Colonic mucosa (tissue), 4 donors: ENCODE measurements around the gene ADD1. TPM values are rescaled to one million over a fixed set of nuclear protein-coding genes. Genes with fewer than 3 reads are reported as not detected.

ENCODE experiments used
- DNase-seq: peaks from one replicate; pipeline ENCODE4 v3.0.0-alpha.2; 2020
- H3K27ac ChIP-seq: fragments of 200-600 bp; one replicate; pipeline ENCODE4 v1.8.0; 2021
- H3K27me3 ChIP-seq: fragments of 200-600 bp; one replicate; pipeline ENCODE4 v1.8.0; 2021
- H3K36me3 ChIP-seq: fragments of 200-600 bp; one replicate; pipeline ENCODE4 v1.8.0; 2021
- H3K4me1 ChIP-seq: fragments of 200-600 bp; one replicate; pipeline ENCODE4 v1.8.0; 2021; ENCODE audit warnings: mild to moderate bottlenecking
- H3K4me3 ChIP-seq: fragments of 200-600 bp; one replicate; pipeline ENCODE4 v1.8.0; 2021
- H3K9ac ChIP-seq, 2 donors: one replicate each; pipeline ENCODE4 v1.7.0; 2013; ENCODE audit warnings: control low read depth in 2 of 2, low read depth in 2 of 2, low read length in 2 of 2
- H3K9me3 ChIP-seq: fragments of 200-600 bp; one replicate; pipeline ENCODE4 v1.8.0; 2021
- intact Hi-C: fragments of 100-400 bp; cut with DNase I; formaldehyde crosslinking; loops from one replicate; pipeline ENCODE4 v1.14.1; 2022
- total RNA-seq, 2 donors: library from RNA; stranded (reverse); fragmentation: NEBNext Ultra II Directional in 1 of 2; extraction: Animal tissue kit (Norgen Biotek cat#: 25700) in 1 of 2; gene quantifications; one replicate each; pipeline ENCODE4 v1.2.1, GENCODE V29; 2021
- TF ChIP-seq, protein P1 (sequence below): fragments of 200-600 bp; IDR thresholded peaks from one replicate; pipeline ENCODE4 v1.8.0; 2022; ENCODE audit warnings: antibody characterized with exemption, mild to moderate bottlenecking
- donor health status: healthy.
- donor health status: DM: no; HTN: no; CAD: no.
- donor health status: DM: no; HTN: no; CAD: no.

Gene ADD1
- total RNA-seq, 2 donors from 2014 or later: 223 to 233 TPM

DNA sequence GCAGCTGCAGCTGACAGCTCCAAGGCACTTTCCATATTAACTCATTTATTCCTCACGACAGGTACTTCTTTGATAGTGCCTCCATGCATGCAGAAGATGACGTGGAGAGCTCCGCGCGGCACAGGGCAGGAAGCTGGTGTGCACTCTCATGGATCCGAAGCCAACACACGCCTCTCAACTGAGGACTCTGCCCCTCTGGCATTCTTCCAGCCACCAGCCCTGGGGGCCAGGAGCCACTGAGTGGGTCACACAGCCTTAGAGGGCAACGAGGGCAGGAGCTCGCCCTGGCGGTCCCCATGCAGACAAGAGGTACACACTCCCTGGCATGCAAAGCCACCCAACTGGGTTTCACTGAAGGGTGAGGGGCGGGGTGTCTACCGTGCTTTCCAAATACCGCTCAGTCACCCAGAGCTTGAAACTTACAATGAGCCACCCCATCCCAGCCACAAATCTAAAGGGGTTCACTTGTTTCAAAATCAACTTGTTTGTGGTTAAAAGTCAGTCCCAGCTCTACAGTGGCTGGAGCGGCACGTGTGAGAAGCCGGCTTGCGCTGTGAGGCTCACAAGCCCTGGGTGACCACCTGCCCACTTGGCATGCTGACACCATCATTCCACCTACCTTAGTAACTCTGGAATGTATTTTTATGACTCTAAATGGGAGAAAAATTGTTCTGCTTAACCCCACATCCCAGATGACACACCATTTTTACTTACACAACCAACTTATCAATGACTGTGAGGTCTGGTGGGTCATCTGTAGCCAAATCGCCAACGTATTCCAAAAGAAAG lies 103.4 kb downstream of the ADD1 start:
- peaks cover 40% of the 10 kb centered on the region for H3K36me3 ChIP-seq

DNA sequence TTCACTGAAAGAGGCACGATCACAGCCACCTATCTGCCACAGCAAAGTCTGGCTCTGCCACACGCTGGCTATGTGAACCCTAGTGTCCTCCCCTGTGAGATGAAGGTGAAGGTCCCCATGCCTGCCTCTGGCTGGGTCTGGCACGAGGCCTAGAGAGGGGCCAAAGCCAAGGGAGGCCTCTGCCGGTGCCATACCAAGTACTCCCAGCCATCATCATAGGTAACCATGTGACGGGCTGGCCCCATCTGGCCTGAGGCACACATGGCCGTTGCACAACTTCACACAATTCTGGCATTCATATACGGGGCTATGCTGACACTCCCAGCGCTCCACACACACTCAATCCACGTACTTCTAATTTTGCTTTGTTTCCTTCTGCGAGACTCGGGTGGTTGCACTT lies 104.3 kb downstream of the ADD1 start:
- Histone ChIP-seq H3K27me3 (no peaks in the 10 kb centered on the region), H3K4me1 (no peaks in the 10 kb centered on the region), H3K27ac (no peak overlapping the region), H3K9ac (no peak overlapping the region), H3K4me3 (no peak overlapping the region), H3K9me3 (no peaks in the 10 kb centered on the region), H3K36me3 (peaks cover 39% of the 10 kb centered on the region)
- TF ChIP-seq, protein P1, sequence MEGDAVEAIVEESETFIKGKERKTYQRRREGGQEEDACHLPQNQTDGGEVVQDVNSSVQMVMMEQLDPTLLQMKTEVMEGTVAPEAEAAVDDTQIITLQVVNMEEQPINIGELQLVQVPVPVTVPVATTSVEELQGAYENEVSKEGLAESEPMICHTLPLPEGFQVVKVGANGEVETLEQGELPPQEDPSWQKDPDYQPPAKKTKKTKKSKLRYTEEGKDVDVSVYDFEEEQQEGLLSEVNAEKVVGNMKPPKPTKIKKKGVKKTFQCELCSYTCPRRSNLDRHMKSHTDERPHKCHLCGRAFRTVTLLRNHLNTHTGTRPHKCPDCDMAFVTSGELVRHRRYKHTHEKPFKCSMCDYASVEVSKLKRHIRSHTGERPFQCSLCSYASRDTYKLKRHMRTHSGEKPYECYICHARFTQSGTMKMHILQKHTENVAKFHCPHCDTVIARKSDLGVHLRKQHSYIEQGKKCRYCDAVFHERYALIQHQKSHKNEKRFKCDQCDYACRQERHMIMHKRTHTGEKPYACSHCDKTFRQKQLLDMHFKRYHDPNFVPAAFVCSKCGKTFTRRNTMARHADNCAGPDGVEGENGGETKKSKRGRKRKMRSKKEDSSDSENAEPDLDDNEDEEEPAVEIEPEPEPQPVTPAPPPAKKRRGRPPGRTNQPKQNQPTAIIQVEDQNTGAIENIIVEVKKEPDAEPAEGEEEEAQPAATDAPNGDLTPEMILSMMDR: no peak
- intact Hi-C loops: no loop called here
- no peak for DNase-seq

More for the DNA sequence above, 103.4 kb downstream of the ADD1 start:
- H3K9me3 ChIP-seq: no peaks in the 10 kb centered on the region
- no peaks in the 10 kb centered on the region for H3K27me3 ChIP-seq
- no peak overlapping the region for H3K9ac ChIP-seq
- TF ChIP-seq, protein P1: no peak
- intact Hi-C loops: no loop called here
- H3K4me1 ChIP-seq: no peaks in the 10 kb centered on the region
- no peak overlapping the region for H3K27ac ChIP-seq
- DNase-seq: no peak
- no peak overlapping the region for H3K4me3 ChIP-seq

DNA sequence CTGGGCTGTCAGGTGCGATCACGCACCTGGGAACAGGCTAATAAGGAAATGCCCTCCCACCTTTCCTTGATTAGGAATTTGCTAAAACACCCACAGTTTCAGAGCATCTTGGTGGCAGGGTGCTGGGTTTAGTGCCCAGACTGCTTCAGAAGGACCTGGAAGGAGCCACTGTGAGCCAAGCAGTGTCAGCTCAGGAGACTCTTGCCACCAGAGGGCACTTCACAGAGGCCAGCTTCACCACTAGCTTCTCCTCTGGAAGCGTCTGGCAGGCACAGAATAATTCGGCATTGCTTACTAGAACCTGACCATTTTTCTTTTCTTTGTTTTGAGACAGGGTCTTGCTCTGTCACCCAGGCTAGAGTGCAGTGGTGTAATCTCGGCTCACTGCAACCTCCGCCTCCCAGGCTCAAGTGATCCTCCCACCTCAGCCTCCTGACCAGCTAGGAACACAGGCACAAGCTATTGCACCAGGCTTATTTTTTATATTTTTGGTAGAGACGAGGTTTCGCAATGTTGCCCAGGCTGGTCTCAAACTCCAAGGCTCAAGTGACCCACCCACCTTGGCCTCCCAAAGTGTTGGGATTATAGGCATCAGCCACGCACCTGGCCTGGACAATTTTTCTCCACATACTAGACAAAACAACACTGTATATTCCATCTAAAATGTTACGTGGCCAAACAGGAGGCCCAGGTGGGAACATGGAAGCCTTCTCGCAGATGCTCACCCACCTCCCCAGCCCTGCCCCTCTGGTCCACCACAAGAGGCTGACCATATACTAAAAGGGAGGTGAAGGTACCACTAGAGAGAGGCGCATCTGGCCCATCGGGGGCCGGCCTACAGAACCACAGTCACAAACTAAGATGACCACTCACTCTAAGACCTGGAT lies 105.5 kb downstream of the ADD1 start:
- Histone ChIP-seq H3K27me3 (no peaks in the 10 kb centered on the region), H3K27ac (no peak overlapping the region), H3K4me3 (no peak overlapping the region), H3K36me3 (peaks cover 39% of the 10 kb centered on the region), H3K9me3 (no peaks in the 10 kb centered on the region), H3K9ac (no peak overlapping the region), H3K4me1 (no peaks in the 10 kb centered on the region)
- DNase-seq: no peak
- intact Hi-C loops: no loop called here
- TF ChIP-seq, protein P1: no peak

DNA sequence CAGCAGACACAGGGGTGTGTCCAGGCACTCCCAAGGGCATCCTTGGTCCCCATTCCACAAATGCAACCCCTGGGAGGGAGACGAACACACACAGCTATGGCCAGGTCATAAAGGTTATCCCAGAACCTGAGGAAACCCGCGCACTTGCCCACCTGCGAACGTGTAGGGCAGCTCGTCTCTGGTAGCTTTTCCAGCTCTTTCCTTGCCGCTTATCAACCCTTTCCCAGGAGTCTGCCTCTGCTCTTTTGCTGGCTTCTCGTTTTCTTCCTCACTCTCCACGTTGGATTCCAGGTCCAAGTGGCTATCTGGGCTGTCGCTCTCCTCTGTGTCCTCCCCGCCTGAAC lies 106.1 kb downstream of the ADD1 start:
- H3K9ac ChIP-seq: no peak overlapping the region
- peaks cover 38% of the 10 kb centered on the region for H3K36me3 ChIP-seq
- no peak overlapping the region for H3K4me3 ChIP-seq
- no peaks in the 10 kb centered on the region for H3K27me3 ChIP-seq
- no peaks in the 10 kb centered on the region for H3K4me1 ChIP-seq
- H3K27ac ChIP-seq: no peak overlapping the region
- DNase-seq: no peak
- TF ChIP-seq, protein P1: no peak
- intact Hi-C loops: no loop called here
- H3K9me3 ChIP-seq: no peaks in the 10 kb centered on the region

DNA sequence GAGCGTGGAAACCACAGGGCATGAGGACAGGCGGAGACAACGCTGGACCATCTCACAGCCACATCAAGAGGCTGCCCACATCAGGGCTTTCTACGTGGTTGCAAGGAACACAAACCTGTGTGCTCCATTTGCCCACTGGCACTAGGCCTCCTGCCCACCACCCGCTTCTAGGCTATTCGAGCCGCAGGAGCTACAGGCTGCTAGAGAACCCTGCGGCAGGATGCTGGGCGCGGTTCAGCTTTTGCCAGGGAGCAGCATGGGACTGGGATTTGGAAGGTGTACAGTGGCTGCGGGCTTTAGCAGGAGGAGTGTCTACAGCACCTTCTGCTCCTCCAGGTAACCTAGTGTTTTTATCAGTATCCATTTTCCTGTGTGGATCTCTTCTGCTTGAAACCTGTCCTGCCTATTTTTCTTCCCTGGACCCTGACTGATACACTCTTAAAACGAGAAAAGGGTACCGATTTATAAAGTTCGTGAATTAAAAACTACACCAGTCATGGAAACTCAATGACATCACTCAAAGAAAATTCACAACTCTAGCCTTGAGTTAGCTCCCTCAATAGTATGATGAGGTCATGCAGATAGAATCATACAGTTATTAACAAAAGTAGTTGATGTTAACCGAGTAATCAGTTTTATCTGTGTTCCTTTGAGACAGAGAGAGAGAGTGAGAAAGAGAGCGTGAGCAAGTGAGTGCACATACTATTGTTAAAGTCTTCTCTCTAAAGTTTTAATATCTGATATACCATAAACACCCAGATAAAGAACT lies 106.8 kb downstream of the ADD1 start:
- peaks cover 33% of the 10 kb centered on the region for H3K36me3 ChIP-seq

More for the DNA sequence above, 106.8 kb downstream of the ADD1 start:
- TF ChIP-seq, protein P1: no peak
- no peak for DNase-seq
- no peak overlapping the region for H3K9ac ChIP-seq
- no peaks in the 10 kb centered on the region for H3K27me3 ChIP-seq
- intact Hi-C loops: no loop called here
- H3K9me3 ChIP-seq: no peaks in the 10 kb centered on the region
- no peak overlapping the region for H3K4me3 ChIP-seq
- no peak overlapping the region for H3K27ac ChIP-seq
- no peaks in the 10 kb centered on the region for H3K4me1 ChIP-seq
